ENCODE data around the gene SLC2A5.
"Not testable (repeated sequence)": the region's sequence is repeated elsewhere in the genome, so short reads cannot be mapped to it uniquely, and the experiment has no call there.

DNA sequence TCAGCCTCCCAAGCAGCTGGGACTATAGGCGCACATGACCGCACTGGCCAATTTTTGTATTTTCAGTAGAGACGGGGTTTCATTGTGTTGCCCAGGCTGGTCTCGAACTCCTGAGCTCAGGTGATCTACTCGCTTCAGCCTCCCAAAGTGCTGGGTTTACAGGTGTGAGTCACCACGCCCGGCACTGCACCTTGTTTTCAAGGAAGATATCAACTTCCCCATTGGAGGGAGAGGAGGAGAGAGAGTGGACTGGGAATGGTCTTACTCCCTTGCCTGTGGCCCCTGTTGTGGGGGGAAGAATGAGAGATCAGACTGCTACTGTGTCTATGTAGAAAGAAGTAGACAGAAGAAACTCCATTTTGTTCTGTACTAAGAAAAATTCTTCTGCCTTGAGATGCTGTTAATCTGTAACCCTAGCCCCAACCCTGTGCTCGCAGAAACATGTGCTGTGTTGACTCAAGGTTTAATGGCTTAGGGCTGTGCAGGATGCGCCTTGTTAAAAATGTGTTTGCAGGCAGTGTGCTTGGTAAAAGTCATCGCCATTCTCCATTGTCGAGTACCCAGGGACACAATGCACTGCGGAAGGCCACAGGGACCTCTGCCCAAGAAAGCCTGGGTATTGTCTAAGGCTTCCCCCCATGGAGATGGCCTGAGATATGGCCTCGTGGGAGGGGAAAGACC is 67.8 kb downstream of the SLC2A5 start:
- TF ChIP-seq CTCF, POLR2AphosphoS5, EP300 (IDR thresholded peaks at IDR 0.05): not testable (repeated sequence)

All from sigmoid colon (tissue), 4 donors.